Astrocyte (in vitro differentiated cells and primary cell): ENCODE results near the gene MLH1. TPM values are rescaled to one million over a fixed set of nuclear protein-coding genes. Genes with fewer than 3 reads are reported as not detected.

Experiments used
- DNase-seq: peaks from one replicate; pipeline ENCODE4 v3.0.0-alpha.2; 2010; ENCODE audit warnings: low read depth
- FAIRE-seq: peaks from 2 replicates; lab custom pipeline; 2011; peaks lifted over from hg19 to GRCh38; lab: Jason Lieb, UNC
- H2AFZ ChIP-seq: 2 replicates; pipeline ENCODE4 v1.6.0; 2012; ENCODE audit warnings: low read depth, low read length, inconsistent platforms
- H3K27ac ChIP-seq: 2 replicates; pipeline ENCODE4 v1.5.1; 2011; ENCODE audit warnings: low read depth, low read length, inconsistent platforms
- H3K27me3 ChIP-seq: 2 replicates; pipeline ENCODE4 v1.6.0; 2011; ENCODE audit warnings: low read length, inconsistent platforms; ENCODE audit not compliant: insufficient read depth
- H3K36me3 ChIP-seq: 2 replicates; pipeline ENCODE4 v1.5.1; 2011; ENCODE audit warnings: low read length, inconsistent platforms; ENCODE audit not compliant: insufficient read depth
- H3K4me1 ChIP-seq: 2 replicates; pipeline ENCODE4 v1.5.1; 2011; ENCODE audit warnings: low read length, inconsistent platforms; ENCODE audit not compliant: insufficient read depth
- H3K4me2 ChIP-seq: 2 replicates; pipeline ENCODE4 v1.6.0; 2012; ENCODE audit warnings: low read length, inconsistent platforms
- H3K4me3 ChIP-seq: 2 replicates; pipeline ENCODE4 v1.5.1; 2011; ENCODE audit warnings: low read depth, mild to moderate bottlenecking, low read length, inconsistent platforms; ENCODE audit not compliant: insufficient read depth
- H3K79me2 ChIP-seq: 2 replicates; pipeline ENCODE4 v1.6.0; 2012; ENCODE audit warnings: mild to moderate bottlenecking, low read length, inconsistent platforms; ENCODE audit not compliant: insufficient read depth
- H3K9ac ChIP-seq: 2 replicates; pipeline ENCODE4 v1.6.0; 2012; ENCODE audit warnings: mild to moderate bottlenecking, low read length, inconsistent platforms
- H3K9me3 ChIP-seq: 2 replicates; pipeline ENCODE4 v1.5.1; 2012; ENCODE audit warnings: low read depth, mild to moderate bottlenecking, low read length, inconsistent platforms; ENCODE audit not compliant: insufficient read depth
- H4K20me1 ChIP-seq: 2 replicates; pipeline ENCODE4 v1.6.0; 2012; ENCODE audit warnings: low read length, inconsistent platforms; ENCODE audit not compliant: insufficient read depth
- H3K27ac Mint-ChIP-seq: one replicate; pipeline ENCODE4 v1.8.0; 2021; ENCODE audit warnings: mild to moderate bottlenecking, mixed read lengths; ENCODE audit not compliant: unreplicated experiment
- H3K27me3 Mint-ChIP-seq: one replicate; pipeline ENCODE4 v1.8.0; 2021; ENCODE audit warnings: low read depth, mixed read lengths; ENCODE audit not compliant: unreplicated experiment
- H3K36me3 Mint-ChIP-seq: one replicate; pipeline ENCODE4 v1.8.0; 2021; ENCODE audit warnings: low read depth, mixed read lengths; ENCODE audit not compliant: unreplicated experiment
- H3K4me1 Mint-ChIP-seq: one replicate; pipeline ENCODE4 v1.8.0; 2021; ENCODE audit warnings: low read depth, mixed read lengths; ENCODE audit not compliant: unreplicated experiment
- H3K4me3 Mint-ChIP-seq: one replicate; pipeline ENCODE4 v1.8.0; 2021; ENCODE audit warnings: mild to moderate bottlenecking, moderate library complexity, mixed read lengths; ENCODE audit not compliant: unreplicated experiment
- H3K9me3 Mint-ChIP-seq: one replicate; pipeline ENCODE4 v1.8.0; 2021; ENCODE audit warnings: mild to moderate bottlenecking, mixed read lengths; ENCODE audit not compliant: unreplicated experiment
- CTCF ChIP-seq: IDR thresholded peaks from 2 replicates; pipeline ENCODE4 v1.5.1; 2011; ENCODE audit warnings: low read depth, mild to moderate bottlenecking, inconsistent platforms, low read length, moderate library complexity; ENCODE audit not compliant: insufficient read depth
- EZH2 ChIP-seq: IDR thresholded peaks from 2 replicates; pipeline ENCODE4 v1.6.1; 2012; ENCODE audit warnings: mild to moderate bottlenecking, low read length, inconsistent platforms; ENCODE audit not compliant: insufficient read depth
- total RNA-seq: library from RNA; stranded (reverse); gene quantifications from 2 replicates; pipeline ENCODE4 v1.2.1, GENCODE V29; 2021

MLH1 gene
- total RNA-seq, 1 donor from 2014 or later = 32.0 TPM

DNA sequence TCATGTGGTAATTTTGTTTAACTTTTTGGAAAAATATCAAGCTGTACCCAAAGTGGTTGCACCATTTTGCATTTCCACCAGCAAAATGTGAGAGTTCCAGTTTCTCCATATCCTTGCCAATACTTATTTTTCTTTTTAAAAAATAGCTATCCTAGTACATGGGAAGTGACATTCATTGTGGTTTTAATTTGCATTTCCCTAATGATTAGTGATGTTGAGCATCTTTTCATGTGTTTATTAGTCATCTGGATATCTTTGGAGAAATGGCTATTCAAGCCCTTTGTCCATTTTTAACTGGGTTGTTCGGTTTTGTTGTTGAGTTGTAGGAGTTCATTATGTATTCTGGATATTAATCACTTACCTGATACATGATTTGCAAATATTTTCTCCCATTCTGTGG is 29.0 kb upstream of the MLH1 start:
- Histone ChIP-seq H3K4me2 (no peak overlapping the region), H3K4me3 (no peak overlapping the region), H3K36me3 (no peaks in the 10 kb centered on the region), H3K9me3 (no peaks in the 10 kb centered on the region), H3K79me2 (no peaks in the 10 kb centered on the region), H3K27me3 (no peaks in the 10 kb centered on the region), H3K4me1 (no peaks in the 10 kb centered on the region), H4K20me1 (no peaks in the 10 kb centered on the region), H3K9ac (no peak overlapping the region), H2AFZ (no peak overlapping the region), H3K27ac (no peak overlapping the region)
- no peaks in the 10 kb centered on the region for H3K27me3 Mint-ChIP-seq
- FAIRE-seq (no peak), DNase-seq (no peak)
- H3K9me3 Mint-ChIP-seq = peaks cover 2% of the 10 kb centered on the region
- H3K36me3 Mint-ChIP-seq = no peaks in the 10 kb centered on the region
- H3K4me3 Mint-ChIP-seq = no peak overlapping the region
- H3K27ac Mint-ChIP-seq = no peak overlapping the region
- TF ChIP-seq EZH2 (no peak), CTCF (no peak)
- no peaks in the 10 kb centered on the region for H3K4me1 Mint-ChIP-seq

- Histone ChIP-seq H2AFZ (no peak overlapping the region), H3K27me3 (no peaks in the 10 kb centered on the region), H3K9ac (no peak overlapping the region), H3K79me2 (no peaks in the 10 kb centered on the region), H3K36me3 (no peaks in the 10 kb centered on the region), H3K4me2 (no peak overlapping the region), H4K20me1 (no peaks in the 10 kb centered on the region), H3K4me3 (no peak overlapping the region), H3K27ac (no peak overlapping the region), H3K4me1 (peaks cover 2% of the 10 kb centered on the region), H3K9me3 (no peaks in the 10 kb centered on the region)
- Mint-ChIP-seq H3K27me3 (no peaks in the 10 kb centered on the region), H3K4me3 (no peak overlapping the region), H3K4me1 (peaks cover under 1% of the 10 kb centered on the region), H3K36me3 (no peaks in the 10 kb centered on the region), H3K27ac (no peak overlapping the region), H3K9me3 (peaks cover 2% of the 10 kb centered on the region)
- DNase-seq = no peak
- no peak for FAIRE-seq
- TF ChIP-seq CTCF (no peak), EZH2 (no peak)
Observed at GRCh38 chr3:36964817-36965216, 28.5 kb upstream of the MLH1 start.

GRCh38 chr3:36965440-36965839 is 27.9 kb upstream of the MLH1 start:
- Mint-ChIP-seq H3K9me3 (peaks cover 2% of the 10 kb centered on the region), H3K4me1 (peaks cover 4% of the 10 kb centered on the region), H3K36me3 (no peaks in the 10 kb centered on the region), H3K27me3 (no peaks in the 10 kb centered on the region), H3K27ac (no peak overlapping the region), H3K4me3 (no peak overlapping the region)
- Histone ChIP-seq H2AFZ (no peak overlapping the region), H3K36me3 (no peaks in the 10 kb centered on the region), H3K27ac (no peak overlapping the region), H4K20me1 (no peaks in the 10 kb centered on the region), H3K4me2 (no peak overlapping the region), H3K79me2 (no peaks in the 10 kb centered on the region), H3K4me1 (peaks cover 7% of the 10 kb centered on the region), H3K27me3 (no peaks in the 10 kb centered on the region), H3K9ac (no peak overlapping the region), H3K4me3 (no peak overlapping the region), H3K9me3 (no peaks in the 10 kb centered on the region)
- DNase-seq = no peak
- no peak for TF ChIP-seq EZH2
- no peak for FAIRE-seq
